Endothelial cell (in vitro differentiated cells): ENCODE measurements around the gene TNFRSF25. TPM values are rescaled to one million over a fixed set of nuclear protein-coding genes. Genes with fewer than 3 reads are reported as not detected.
A peak's percentile ranks its signal among the peaks of the same experiment; 100 is the strongest.

ENCODE experiments used
- DNase-seq: peaks from one replicate; pipeline ENCODE4 v3.0.0; 2021; ENCODE audit warnings: low spot score
- H3K27ac Mint-ChIP-seq: one replicate; pipeline ENCODE4 v1.8.0; 2021; ENCODE audit warnings: mixed read lengths, inconsistent platforms; ENCODE audit not compliant: unreplicated experiment
- H3K27me3 Mint-ChIP-seq: one replicate; pipeline ENCODE4 v1.8.0; 2021; ENCODE audit warnings: mild to moderate bottlenecking, moderate library complexity, mixed read lengths, inconsistent platforms; ENCODE audit not compliant: unreplicated experiment
- H3K36me3 Mint-ChIP-seq: one replicate; pipeline ENCODE4 v1.8.0; 2021; ENCODE audit warnings: mild to moderate bottlenecking, low read depth, mixed read lengths, inconsistent platforms; ENCODE audit not compliant: unreplicated experiment
- H3K4me1 Mint-ChIP-seq: one replicate; pipeline ENCODE4 v1.8.0; 2021; ENCODE audit warnings: mild to moderate bottlenecking, mixed read lengths, inconsistent platforms; ENCODE audit not compliant: unreplicated experiment
- H3K4me3 Mint-ChIP-seq: one replicate; pipeline ENCODE4 v1.8.0; 2021; ENCODE audit warnings: mild to moderate bottlenecking, mixed read lengths, inconsistent platforms; ENCODE audit not compliant: unreplicated experiment
- H3K9me3 Mint-ChIP-seq: one replicate; pipeline ENCODE4 v1.8.0; 2021; ENCODE audit warnings: mixed read lengths, inconsistent platforms; ENCODE audit not compliant: unreplicated experiment
- CTCF ChIP-seq: fragments of 200-600 bp; sonication (generic); IDR thresholded peaks from one replicate; pipeline ENCODE4 v1.5.0; 2021; ENCODE audit warnings: antibody characterized with exemption; ENCODE audit not compliant: unreplicated experiment
- total RNA-seq: library from RNA; stranded (reverse); fragmentation: NEBNext Ultra II Directional; extraction: Animal tissue kit (Norgen Biotek cat#: 25700); gene quantifications from one replicate; pipeline ENCODE4 v1.2.1, GENCODE V29; 2021; ENCODE audit not compliant: unreplicated experiment

Gene TNFRSF25
- total RNA-seq, 1 donor from 2014 or later, result 104 TPM

DNA sequence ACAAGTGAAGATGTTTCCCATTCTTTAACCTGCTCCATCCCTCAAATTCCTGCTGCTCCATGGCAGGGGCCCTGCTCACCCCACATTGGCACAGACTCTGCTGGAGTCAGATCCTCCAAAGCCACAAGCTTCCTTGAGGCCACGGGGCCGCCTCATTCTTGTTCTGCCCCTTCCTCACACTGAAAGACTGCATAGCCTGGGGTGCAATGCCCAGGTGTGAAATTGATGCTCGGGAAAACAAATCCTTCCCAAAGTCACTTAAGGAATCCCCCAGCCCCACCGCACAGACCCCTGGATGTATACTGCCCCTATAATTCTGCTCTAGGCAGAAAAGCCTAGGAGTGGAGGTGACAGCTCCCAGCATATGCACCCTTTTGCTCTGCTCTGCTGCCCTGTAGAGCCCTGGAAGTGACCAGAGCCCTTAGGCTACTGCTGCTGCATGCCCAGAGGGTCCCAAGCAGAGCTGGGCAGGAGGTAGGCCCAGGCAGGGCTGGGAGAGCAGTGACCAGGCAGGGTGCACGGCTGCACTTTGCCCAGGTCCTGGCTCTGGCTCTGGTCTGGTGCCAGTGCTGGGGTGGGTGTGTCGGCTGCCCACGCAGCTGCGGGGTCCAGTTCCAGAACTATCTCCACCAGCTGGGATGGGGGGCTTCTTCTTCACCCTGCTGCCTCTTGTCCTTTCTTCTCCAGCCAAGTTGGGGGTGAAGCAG, 47.9 kb downstream of the TNFRSF25 start:
- H3K4me1 Mint-ChIP-seq, result no peaks in the 10 kb centered on the region

DNA sequence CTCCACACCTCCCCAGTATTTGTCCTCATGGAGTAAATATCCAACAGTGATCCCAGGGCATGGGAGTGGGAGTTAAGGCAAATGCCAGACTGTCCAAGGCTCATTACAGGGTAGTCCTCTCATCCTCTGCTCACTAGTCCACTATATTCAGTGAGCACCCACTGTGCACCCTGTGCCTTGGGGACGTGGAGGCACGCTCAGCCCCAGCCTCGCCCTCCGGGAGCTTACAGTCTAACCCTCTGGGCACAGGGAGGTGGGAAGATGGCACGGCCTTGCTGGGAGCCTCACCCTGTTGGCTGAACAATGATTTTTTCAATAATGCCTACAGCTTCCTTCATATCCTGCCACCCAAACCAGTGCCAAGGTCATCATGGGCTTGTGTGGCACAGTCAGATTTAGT, 49.1 kb downstream of the TNFRSF25 start:
- H3K4me3 Mint-ChIP-seq, result no peak overlapping the region
- no peak for DNase-seq
- no peak for TF ChIP-seq CTCF
- H3K9me3 Mint-ChIP-seq, result no peaks in the 10 kb centered on the region
- H3K27ac Mint-ChIP-seq, result no peak overlapping the region
- no peaks in the 10 kb centered on the region for H3K4me1 Mint-ChIP-seq
- peaks cover 29% of the 10 kb centered on the region for H3K27me3 Mint-ChIP-seq
- no peaks in the 10 kb centered on the region for H3K36me3 Mint-ChIP-seq

More for the DNA sequence above, 47.9 kb downstream of the TNFRSF25 start:
- Mint-ChIP-seq H3K9me3 (no peaks in the 10 kb centered on the region), H3K27ac (no peak overlapping the region), H3K36me3 (no peaks in the 10 kb centered on the region), H3K27me3 (peaks cover 30% of the 10 kb centered on the region), H3K4me3 (no peak overlapping the region)
- no peak for TF ChIP-seq CTCF
- DNase-seq, result no peak

DNA sequence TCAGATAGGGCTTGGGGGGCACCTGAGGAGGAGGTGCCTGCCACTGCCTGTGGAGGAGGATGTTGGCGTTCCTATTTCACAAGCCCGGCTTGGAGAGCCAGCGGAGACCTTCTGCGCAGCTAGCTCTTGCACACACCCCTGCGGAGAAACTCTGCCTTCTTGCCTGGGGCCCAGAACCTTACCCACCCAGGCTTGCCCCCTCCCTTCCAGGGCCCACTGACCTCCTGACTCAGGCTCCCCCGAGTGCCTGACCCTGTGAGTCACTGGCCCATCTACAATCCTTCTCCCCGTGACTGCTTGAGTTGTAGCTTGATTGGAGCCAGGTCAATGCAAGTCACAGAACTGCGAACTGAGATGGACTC, 49.7 kb downstream of the TNFRSF25 start:
- no peak for DNase-seq
- H3K36me3 Mint-ChIP-seq, result no peaks in the 10 kb centered on the region
- peaks cover 23% of the 10 kb centered on the region for H3K27me3 Mint-ChIP-seq
- no peak overlapping the region for H3K4me3 Mint-ChIP-seq
- H3K4me1 Mint-ChIP-seq, result no peaks in the 10 kb centered on the region
- no peak overlapping the region for H3K27ac Mint-ChIP-seq
- H3K9me3 Mint-ChIP-seq, result no peaks in the 10 kb centered on the region
- TF ChIP-seq CTCF, result no peak

- Mint-ChIP-seq H3K4me3 (no peak overlapping the region), H3K27me3 (peaks cover 20% of the 10 kb centered on the region), H3K27ac (no peak overlapping the region), H3K4me1 (no peaks in the 10 kb centered on the region), H3K36me3 (no peaks in the 10 kb centered on the region), H3K9me3 (no peaks in the 10 kb centered on the region)
- no peak for TF ChIP-seq CTCF
- no peak for DNase-seq
Measured at GRCh38 chr1:6414881-6415626, 50.9 kb downstream of the TNFRSF25 start.

DNA sequence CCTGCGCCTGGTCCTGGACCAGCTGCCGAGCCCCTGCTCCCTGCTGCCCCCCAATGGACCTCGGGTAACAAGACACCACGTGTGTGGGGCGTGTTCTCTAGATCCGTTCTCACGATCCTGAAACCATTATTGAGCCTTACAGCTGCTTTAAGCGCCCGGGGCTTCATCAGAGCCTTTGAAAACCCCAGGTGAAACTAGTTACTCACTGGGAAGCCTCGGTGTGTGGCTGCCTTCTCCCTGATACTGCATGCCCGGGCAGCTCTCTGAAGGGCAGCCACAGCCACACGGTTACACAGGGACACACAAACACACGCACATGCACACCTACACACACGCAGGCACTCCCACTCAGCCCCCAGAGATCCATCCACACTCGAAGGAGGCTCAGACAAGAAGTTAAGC, 51.5 kb downstream of the TNFRSF25 start:
- Mint-ChIP-seq H3K27me3 (peaks cover 20% of the 10 kb centered on the region), H3K4me3 (no peak overlapping the region), H3K36me3 (no peaks in the 10 kb centered on the region), H3K9me3 (no peaks in the 10 kb centered on the region), H3K27ac (no peak overlapping the region), H3K4me1 (no peaks in the 10 kb centered on the region)
- DNase-seq, result peak; percentile 65
- peak; percentile 57 for TF ChIP-seq CTCF
